Loucy (cell line): ENCODE data around the gene FZD2.

Source experiments
- H2AFZ ChIP-seq: fragments of 200-600 bp; sonication (generic); 2 replicates; pipeline ENCODE4 v1.6.0; 2016; ENCODE audit warnings: antibody characterized with exemption, mild to moderate bottlenecking, low read length, moderate library complexity
- H3F3A ChIP-seq: fragments of 200-600 bp; 2 replicates; pipeline ENCODE4 v1.6.0; 2016; ENCODE audit warnings: antibody characterized with exemption, low read depth, mild to moderate bottlenecking
- H3K27me3 ChIP-seq: fragments of 200-600 bp; sonication (generic); 2 replicates; pipeline ENCODE4 v1.6.1; 2014; ENCODE audit warnings: low read length, mild to moderate bottlenecking; ENCODE audit not compliant: insufficient read depth, poor library complexity, severe bottlenecking
- H3K36me3 ChIP-seq: fragments of 200-600 bp; sonication (generic); 2 replicates; pipeline ENCODE4 v1.6.1; 2016; ENCODE audit warnings: low read length; ENCODE audit not compliant: insufficient read depth
- H3K4me1 ChIP-seq: fragments of 200-600 bp; sonication (generic); 2 replicates; pipeline ENCODE4 v1.5.1; 2014; ENCODE audit warnings: low read length, mild to moderate bottlenecking; ENCODE audit not compliant: insufficient read depth, poor library complexity, severe bottlenecking
- H3K4me2 ChIP-seq: fragments of 200-600 bp; sonication (generic); 2 replicates; pipeline ENCODE4 v1.6.0; 2014; ENCODE audit warnings: antibody characterized with exemption, low read length, low read depth, mild to moderate bottlenecking; ENCODE audit not compliant: poor library complexity, severe bottlenecking
- H3K4me3 ChIP-seq: fragments of 200-600 bp; sonication (generic); 2 replicates; pipeline ENCODE4 v1.5.1; 2014; ENCODE audit warnings: low read length, mild to moderate bottlenecking, mixed read lengths; ENCODE audit not compliant: poor library complexity, severe bottlenecking
- H3K79me2 ChIP-seq: fragments of 200-600 bp; sonication (generic); 2 replicates; pipeline ENCODE4 v1.6.1; 2014; ENCODE audit warnings: low read length; ENCODE audit not compliant: insufficient read depth
- H3K9ac ChIP-seq: fragments of 200-600 bp; sonication (generic); 2 replicates; pipeline ENCODE4 v1.6.0; 2014; ENCODE audit warnings: mild to moderate bottlenecking, low read depth, low read length, moderate library complexity; ENCODE audit not compliant: poor library complexity, severe bottlenecking
- H3K9me2 ChIP-seq: fragments of 200-600 bp; sonication (generic); replicated peaks from 2 replicates; pipeline ENCODE4 v1.6.1; 2016; ENCODE audit warnings: low read depth, low read length, mixed read lengths
- H3K9me3 ChIP-seq: fragments of 200-600 bp; sonication (generic); 2 replicates; pipeline ENCODE4 v1.6.1; 2014; ENCODE audit warnings: mild to moderate bottlenecking, antibody characterized with exemption, low read length, low read depth; ENCODE audit not compliant: insufficient read depth
- H4K20me1 ChIP-seq: fragments of 200-600 bp; sonication (generic); 2 replicates; pipeline ENCODE4 v1.6.0; 2014; ENCODE audit warnings: antibody characterized with exemption, low read length, mild to moderate bottlenecking; ENCODE audit not compliant: insufficient read depth, poor library complexity, severe bottlenecking
- EZH2phosphoT487 ChIP-seq: fragments of 200-600 bp; IDR thresholded peaks from 2 replicates; pipeline ENCODE4 v1.6.1; 2018; ENCODE audit warnings: antibody characterized with exemption, mild to moderate bottlenecking, moderate library complexity, borderline replicate concordance
- TF ChIP-seq, protein P1 (sequence below): fragments of 200-600 bp; sonication (generic); conservative IDR thresholded peaks from 2 replicates; pipeline ENCODE4 v1.5.1; 2014; ENCODE audit warnings: mild to moderate bottlenecking, antibody characterized with exemption, low read length

Gene FZD2

DNA sequence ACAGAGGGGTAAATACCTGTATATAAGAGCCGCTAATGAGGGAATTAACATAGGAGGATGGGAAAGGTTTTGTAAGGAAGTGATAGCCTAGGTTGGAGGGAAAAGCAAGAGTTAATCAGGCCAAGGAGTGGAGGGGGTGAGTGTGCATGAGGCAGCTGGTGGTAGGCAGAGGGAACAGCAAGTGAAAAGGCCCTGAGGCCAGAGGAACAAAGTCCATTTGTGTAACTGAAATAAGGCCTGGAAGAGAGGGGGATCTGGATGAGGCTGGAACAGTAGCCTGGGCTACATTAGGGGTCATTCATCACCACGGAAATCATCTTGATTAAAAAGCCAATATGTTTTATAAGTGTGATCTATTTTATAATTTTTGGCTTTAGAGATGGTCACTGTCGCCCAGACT lies 45.7 kb downstream of the FZD2 start:
- Histone ChIP-seq H4K20me1 (no peaks in the 10 kb centered on the region), H3K36me3 (no peaks in the 10 kb centered on the region), H3K27me3 (no peaks in the 10 kb centered on the region), H3F3A (no peaks in the 10 kb centered on the region), H3K9me2 (no peaks in the 10 kb centered on the region), H3K4me1 (no peaks in the 10 kb centered on the region), H3K9ac (no peak overlapping the region), H3K4me2 (no peak overlapping the region), H3K9me3 (no peaks in the 10 kb centered on the region), H3K79me2 (no peaks in the 10 kb centered on the region), H3K4me3 (no peak overlapping the region), H2AFZ (no peak overlapping the region)
- TF ChIP-seq, protein P1, sequence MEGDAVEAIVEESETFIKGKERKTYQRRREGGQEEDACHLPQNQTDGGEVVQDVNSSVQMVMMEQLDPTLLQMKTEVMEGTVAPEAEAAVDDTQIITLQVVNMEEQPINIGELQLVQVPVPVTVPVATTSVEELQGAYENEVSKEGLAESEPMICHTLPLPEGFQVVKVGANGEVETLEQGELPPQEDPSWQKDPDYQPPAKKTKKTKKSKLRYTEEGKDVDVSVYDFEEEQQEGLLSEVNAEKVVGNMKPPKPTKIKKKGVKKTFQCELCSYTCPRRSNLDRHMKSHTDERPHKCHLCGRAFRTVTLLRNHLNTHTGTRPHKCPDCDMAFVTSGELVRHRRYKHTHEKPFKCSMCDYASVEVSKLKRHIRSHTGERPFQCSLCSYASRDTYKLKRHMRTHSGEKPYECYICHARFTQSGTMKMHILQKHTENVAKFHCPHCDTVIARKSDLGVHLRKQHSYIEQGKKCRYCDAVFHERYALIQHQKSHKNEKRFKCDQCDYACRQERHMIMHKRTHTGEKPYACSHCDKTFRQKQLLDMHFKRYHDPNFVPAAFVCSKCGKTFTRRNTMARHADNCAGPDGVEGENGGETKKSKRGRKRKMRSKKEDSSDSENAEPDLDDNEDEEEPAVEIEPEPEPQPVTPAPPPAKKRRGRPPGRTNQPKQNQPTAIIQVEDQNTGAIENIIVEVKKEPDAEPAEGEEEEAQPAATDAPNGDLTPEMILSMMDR, result no peak
- no peak for TF ChIP-seq EZH2phosphoT487

DNA sequence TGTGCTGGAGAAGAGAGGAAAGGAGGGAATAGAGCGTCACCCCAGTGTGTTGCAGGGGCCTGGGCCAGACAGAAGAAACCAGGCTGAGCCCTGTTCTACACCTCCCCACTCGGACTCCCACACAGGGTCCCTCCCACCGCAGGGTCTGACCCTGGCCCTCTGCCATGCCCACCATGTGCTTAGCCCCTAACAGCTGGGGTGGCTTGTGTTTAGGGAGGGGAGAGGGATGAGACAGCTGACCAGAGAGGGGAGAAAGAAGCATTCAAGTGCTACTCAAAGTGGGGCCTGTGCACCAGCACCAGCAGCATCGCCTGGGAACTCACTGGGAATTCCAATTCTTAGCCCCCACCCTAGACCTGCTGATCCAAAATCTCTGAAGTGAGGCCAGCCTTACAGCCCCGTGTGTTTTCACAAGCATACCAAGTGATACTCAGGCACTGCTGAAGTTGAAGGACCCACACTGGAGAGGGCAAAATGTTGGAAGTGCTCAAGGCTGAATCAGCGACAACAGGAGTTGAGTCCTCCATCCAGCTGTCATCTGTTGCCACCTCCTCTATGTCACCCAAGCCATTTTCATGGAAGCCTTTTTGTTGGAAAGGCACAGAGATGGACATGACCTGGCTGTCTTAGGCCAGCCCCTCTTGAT lies 47.0 kb downstream of the FZD2 start:
- no peaks in the 10 kb centered on the region for H4K20me1 ChIP-seq
- no peaks in the 10 kb centered on the region for H3K4me1 ChIP-seq
- H3K4me2 ChIP-seq, result no peak overlapping the region
- no peaks in the 10 kb centered on the region for H3K36me3 ChIP-seq
- H3K27me3 ChIP-seq, result no peaks in the 10 kb centered on the region
- TF ChIP-seq, protein P1, result no peak
- no peak for TF ChIP-seq EZH2phosphoT487
- no peaks in the 10 kb centered on the region for H3K79me2 ChIP-seq
- H2AFZ ChIP-seq, result no peak overlapping the region
- no peaks in the 10 kb centered on the region for H3K9me3 ChIP-seq
- no peaks in the 10 kb centered on the region for H3K9me2 ChIP-seq
- no peak overlapping the region for H3K4me3 ChIP-seq
- H3K9ac ChIP-seq, result no peak overlapping the region
- no peaks in the 10 kb centered on the region for H3F3A ChIP-seq

DNA sequence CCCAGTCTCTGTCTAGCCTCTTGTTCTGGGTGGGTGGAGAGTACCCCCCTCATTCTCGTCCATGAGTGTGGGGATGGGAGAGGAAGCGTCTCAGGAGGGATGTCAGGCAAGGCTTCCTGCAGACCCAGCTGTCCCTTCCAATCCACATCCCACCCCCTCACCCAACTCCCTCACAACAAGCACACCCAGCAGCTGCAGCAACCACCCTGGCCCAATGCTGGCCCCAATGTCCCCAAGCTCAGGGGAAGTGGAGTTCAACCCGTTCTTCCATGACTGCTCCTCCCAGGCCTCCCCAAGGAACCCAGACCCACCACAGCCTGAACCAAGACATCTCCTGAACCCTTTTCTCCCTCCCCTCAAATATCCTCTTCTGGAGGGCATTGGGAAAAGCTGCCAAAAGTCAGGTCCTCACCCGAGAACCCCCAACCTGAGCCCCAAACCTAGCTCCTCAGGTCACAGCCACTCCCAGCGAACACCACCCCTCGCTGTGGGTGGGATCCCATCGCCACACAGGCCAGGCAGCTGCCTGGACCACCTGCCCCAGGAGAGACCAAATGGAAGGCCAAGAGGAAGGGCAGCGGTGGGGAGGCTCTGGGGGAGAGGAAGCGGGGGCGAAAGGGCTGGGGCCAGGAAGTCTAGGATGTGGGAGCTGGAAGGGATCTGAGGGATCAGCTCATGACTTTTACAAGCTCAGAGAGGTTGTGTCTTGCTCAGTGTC lies 47.6 kb downstream of the FZD2 start:
- H2AFZ ChIP-seq, result no peak overlapping the region

More for the DNA sequence above, 47.6 kb downstream of the FZD2 start:
- H3K36me3 ChIP-seq, result no peaks in the 10 kb centered on the region
- no peaks in the 10 kb centered on the region for H3K27me3 ChIP-seq
- no peak for TF ChIP-seq EZH2phosphoT487
- TF ChIP-seq, protein P1, result no peak
- H3K9ac ChIP-seq, result no peak overlapping the region
- no peaks in the 10 kb centered on the region for H3K9me3 ChIP-seq
- H4K20me1 ChIP-seq, result no peaks in the 10 kb centered on the region
- no peak overlapping the region for H3K4me3 ChIP-seq
- no peak overlapping the region for H3K4me2 ChIP-seq
- no peaks in the 10 kb centered on the region for H3K4me1 ChIP-seq
- H3K9me2 ChIP-seq, result no peaks in the 10 kb centered on the region
- H3F3A ChIP-seq, result no peaks in the 10 kb centered on the region
- no peaks in the 10 kb centered on the region for H3K79me2 ChIP-seq
